ENCODE measurements around the gene MSL2. TPM values are rescaled to one million over a fixed set of nuclear protein-coding genes. Genes with fewer than 3 reads are reported as not detected.

The MSL2 gene
- total and polyA plus RNA-seq, 2 of the 4 experiments (the other 2 are of a cell fraction) = 7.1 to 13.6 TPM

GRCh38 chr3:136105044-136105443, 91.1 kb downstream of the MSL2 start:
- H3K9me1 ChIP-seq (ENCODE audit: insufficient read depth, low read length) = no peaks in the 10 kb centered on the region; the same call in 1 of the 2 replicates
- no peak overlapping the region for H2BK5ac ChIP-seq (ENCODE audit: low read depth, low read length, poor library complexity, severe bottlenecking)
- no peak overlapping the region for H3K23ac ChIP-seq (ENCODE audit: low read depth, low read length)
- no peak overlapping the region for H3K9ac ChIP-seq (ENCODE audit: low read depth, low read length)
- ATAC-seq (ENCODE audit: low read depth) (no peak), DNase-seq (no peak)
- no peak overlapping the region for H3K4me3 ChIP-seq (ENCODE audit: insufficient read depth, low read depth, low read length)
- no peak overlapping the region for H3K18ac ChIP-seq (ENCODE audit: low read depth, low read length)
- no peak for TF ChIP-seq NFE2L2 (IDR thresholded peaks at IDR 0.05; ENCODE audit: low read depth, low read length)
- no peak for TF ChIP-seq FOS (IDR thresholded peaks at IDR 0.05; ENCODE audit: low read depth, low read length)
- no peak for TF ChIP-seq ELK1 (IDR thresholded peaks at IDR 0.05; ENCODE audit: borderline replicate concordance, low read depth, low read length)
- no peak for TF ChIP-seq SMC3 (IDR thresholded peaks at IDR 0.05; ENCODE audit: low read depth, low read length)
- TF ChIP-seq BHLHE40 (IDR thresholded peaks at IDR 0.05; ENCODE audit: low read depth, low read length) = no peak
- no peak for TF ChIP-seq MAZ (IDR thresholded peaks at IDR 0.05; ENCODE audit: borderline replicate concordance, low read depth, low read length)
- no peak for TF ChIP-seq CEBPB (IDR thresholded peaks at IDR 0.05; ENCODE audit: low read depth, low read length)
- TF ChIP-seq MXI1 (IDR thresholded peaks at IDR 0.05; ENCODE audit: borderline replicate concordance, low read depth, low read length) = no peak
- no peak for TF ChIP-seq POLR2A (IDR thresholded peaks at IDR 0.05; ENCODE audit: low read depth, low read length)
- no peak for TF ChIP-seq CTCF (conservative IDR thresholded peaks at IDR 0.05; ENCODE audit: low read depth, low read length)
- TF ChIP-seq MAFK (IDR thresholded peaks at IDR 0.05; ENCODE audit: low read depth, low read length) = no peak
- no peak for TF ChIP-seq CHD1 (IDR thresholded peaks at IDR 0.05; ENCODE audit: low read depth, low read length)
- no peak for TF ChIP-seq RAD21 (IDR thresholded peaks at IDR 0.05; ENCODE audit: low read length)
- no peak for TF ChIP-seq USF2 (IDR thresholded peaks at IDR 0.05; ENCODE audit: low read depth, low read length)
- TF ChIP-seq RFX5 (IDR thresholded peaks at IDR 0.05; ENCODE audit: low read depth, low read length) = no peak
- TF ChIP-seq RCOR1 (IDR thresholded peaks at IDR 0.05; ENCODE audit: insufficient replicate concordance, low read length) = no peak
- ChIA-PET POLR2A (ENCODE audit: unreplicated experiment) (no interaction called here), CTCF (no interaction called here)
- no peak overlapping the region; the same call in 1 of the 2 replicates for H3K56ac ChIP-seq (ENCODE audit: extremely low read depth, insufficient read depth, low read length)
- H3K4me2 ChIP-seq (ENCODE audit: low read depth, low read length) = no peak overlapping the region
- no peak overlapping the region for H2BK20ac ChIP-seq (ENCODE audit: low read depth, low read length)
- H4K20me1 ChIP-seq (ENCODE audit: insufficient read depth, low read length) = no peaks in the 10 kb centered on the region
- no TSS peak for BruUV-seq (replicated peaks)
- H3K79me1 ChIP-seq (ENCODE audit: low read depth in 1 of 2, low read length in 2 of 2) = no peaks in the 10 kb centered on the region
- dilution Hi-C loops (cut with HindIII; ENCODE audit: low sequenced_read_pairs, unreplicated experiment) = no loop called here
- no peak overlapping the region for H3K14ac ChIP-seq (replicated peaks; ENCODE audit: low read depth, low read length)
- H3K4me1 ChIP-seq (ENCODE audit: control insufficient read depth, insufficient read depth, low read length) = no peaks in the 10 kb centered on the region
- H2BK120ac ChIP-seq (ENCODE audit: low read depth, low read length) = no peak overlapping the region
- no peak overlapping the region for H3K27ac ChIP-seq (ENCODE audit: insufficient read depth, low read length)
- H2AK9ac ChIP-seq (replicated peaks; ENCODE audit: low read depth, low read length, poor library complexity) = no peak overlapping the region
- peaks cover 11% of the 10 kb centered on the region for H3K36me3 ChIP-seq (ENCODE audit: control insufficient read depth, insufficient read depth, low read length)
- no peak overlapping the region for H2BK15ac ChIP-seq (ENCODE audit: low read depth, low read length)
- no peak overlapping the region for H2AFZ ChIP-seq (replicated peaks; ENCODE audit: low read length, poor library complexity)
- H4K8ac ChIP-seq (ENCODE audit: low read depth in 2 of 2, low read length in 2 of 2) = no peak overlapping the region
- H4K91ac ChIP-seq (ENCODE audit: insufficient read depth, low read depth, low read length) = no peak overlapping the region
- no peak overlapping the region for H2AK5ac ChIP-seq (ENCODE audit: low read depth, low read length)
- no CpG with 5 or more reads among the region's 4 CpGs for WGBS, 2 experiments (ENCODE audit: extremely low coverage in 2 of 2, insufficient read length in 1 of 2)
- intact Hi-C loops (cut with micrococcal nuclease) = no loop called here
- H3K4ac ChIP-seq (ENCODE audit: low read depth, low read length) = no peak overlapping the region
- no peaks in the 10 kb centered on the region for H3K9me3 ChIP-seq (ENCODE audit: control insufficient read depth, insufficient read depth, low read length)
- in situ Hi-C loops (cut with MboI; ENCODE audit: low sequenced_read_pairs) = no loop called here
- no peak overlapping the region for H4K5ac ChIP-seq (ENCODE audit: low read depth, low read length)
- no peaks in the 10 kb centered on the region for H3K27me3 ChIP-seq (ENCODE audit: control insufficient read depth, insufficient read depth, low read length)

Data from IMR-90 (cell line).